Kidney (tissue), 14 donors: ENCODE results near the gene SMIM35. TPM values are rescaled to one million over a fixed set of nuclear protein-coding genes. Genes with fewer than 3 reads are reported as not detected.

Experiments used
- DNase-seq, 5 donors: peaks; one replicate each; pipeline ENCODE4 v3.0.0-alpha.2; 2013 to 2020
- FAIRE-seq: peaks from 2 replicates; lab custom pipeline; 2012; peaks lifted over from hg19 to GRCh38; lab: Jason Lieb, UNC
- H3K27ac ChIP-seq, 2 donors: one replicate each; pipeline ENCODE4 v1.7.0; 2013; ENCODE audit warnings: low read depth in 2 of 2, low read length in 2 of 2, inconsistent platforms in 1 of 2
- H3K27me3 ChIP-seq: one replicate; pipeline ENCODE4 v1.7.1; 2013; ENCODE audit warnings: low read length, inconsistent platforms; ENCODE audit not compliant: control insufficient read depth, insufficient read depth
- H3K36me3 ChIP-seq, 3 donors: one replicate each; pipeline versions ENCODE4 v1.7.0 to v1.7.1; 2013; ENCODE audit warnings: low read length in 3 of 3, control low read depth in 1 of 3, inconsistent platforms in 1 of 3; ENCODE audit not compliant: insufficient read depth in 3 of 3, control insufficient read depth in 2 of 3
- H3K4me1 ChIP-seq, 3 donors: one replicate each; pipeline versions ENCODE4 v1.7.0 to v1.7.1; 2013; ENCODE audit warnings: low read length in 3 of 3, inconsistent platforms in 1 of 3, low read depth in 1 of 3; ENCODE audit not compliant: control insufficient read depth in 2 of 3, insufficient read depth in 2 of 3
- H3K4me3 ChIP-seq, 3 donors: one replicate each; pipeline versions ENCODE4 v1.7.0 to v1.8.1; 2013; ENCODE audit warnings: low read length in 3 of 3, control low read depth in 1 of 3, inconsistent platforms in 1 of 3
- H3K9ac ChIP-seq, 3 donors: one replicate each; pipeline versions ENCODE4 v1.7.0 to v1.7.1; 2013; ENCODE audit warnings: low read length in 3 of 3, control low read depth in 1 of 3, inconsistent platforms in 1 of 3
- H3K9me3 ChIP-seq, 3 donors: one replicate each; pipeline versions ENCODE4 v1.7.0 to v1.7.1; 2013; ENCODE audit warnings: low read length in 3 of 3, control low read depth in 1 of 3, inconsistent platforms in 1 of 3; ENCODE audit not compliant: control insufficient read depth in 2 of 3, insufficient read depth in 1 of 3
- intact Hi-C: fragments of 100-400 bp; cut with DNase I; formaldehyde crosslinking; loops from one replicate; pipeline ENCODE4 v1.11.1; 2022
- polyA plus RNA-seq: library from polyadenylated mRNA; stranded (reverse); fragments of 350-450 nt; fragmentation: Illumina TruSeq; extraction: RNeasy Lipid Tissue Mini Kit (QIAGEN cat#74804); gene quantifications from one replicate; pipeline ENCODE4 v1.2.3, GENCODE V29; 2014; ENCODE audit warnings: low read depth, low replicate concordance; ENCODE audit not compliant: insufficient read depth
- total RNA-seq: library from RNA; stranded (reverse); fragmentation: NEBNext Ultra II Directional; extraction: Animal tissue kit (Norgen Biotek cat#: 25700); gene quantifications from one replicate; pipeline ENCODE4 v1.2.1, GENCODE V29; 2021
- TF ChIP-seq, protein P1 (sequence below): IDR thresholded peaks from 3 replicates; pipeline ENCODE4 v1.5.1; 2012; ENCODE audit warnings: mild to moderate bottlenecking, moderate library complexity, borderline replicate concordance; ENCODE audit not compliant: insufficient read depth; ENCODE audit errors: extremely low read depth
- donor health status: control.
- donor health status: control.
- donor health status: control.
- donor health status: control.
- donor health status: control.
- donor health status: DM: yes; HTN: yes; CAD: no.
- donor health status: Normal renal cell carcinoma (clear cell type).

The SMIM35 gene
- total and polyA plus RNA-seq, 2 donors from 2014 or later, result 0.80 TPM; not detected in 1

GRCh38 chr11:118045191-118045590 is 41.6 kb downstream of the SMIM35 start:
- no peak for FAIRE-seq
- H3K27ac ChIP-seq, result no peak overlapping the region

DNA sequence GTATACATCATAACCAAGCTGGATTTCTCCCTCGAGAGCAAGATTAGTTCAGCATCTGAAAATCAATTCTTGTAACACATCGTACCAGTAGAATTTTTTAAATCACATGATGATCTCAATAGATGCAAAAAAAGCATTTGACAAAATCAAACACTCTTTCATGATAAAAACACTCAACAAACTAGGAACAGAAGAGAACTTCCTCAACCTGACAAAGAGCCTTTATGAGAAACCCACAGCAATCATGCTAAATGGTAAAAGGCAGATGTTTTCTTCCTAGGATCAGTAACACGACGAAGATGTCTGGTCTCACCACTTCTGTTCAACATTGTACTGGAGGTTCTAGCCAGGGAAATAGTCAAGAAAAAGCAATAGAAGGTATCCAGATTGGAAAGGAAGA is 44.0 kb downstream of the SMIM35 start:
- H3K9me3 ChIP-seq, result no peaks in the 10 kb centered on the region
- intact Hi-C loops, result no loop called here
- no peak overlapping the region for H3K4me3 ChIP-seq
- H3K4me1 ChIP-seq, result no peaks in the 10 kb centered on the region
- FAIRE-seq (no peak), DNase-seq (no peak)
- H3K27me3 ChIP-seq, result no peaks in the 10 kb centered on the region
- TF ChIP-seq, protein P1, sequence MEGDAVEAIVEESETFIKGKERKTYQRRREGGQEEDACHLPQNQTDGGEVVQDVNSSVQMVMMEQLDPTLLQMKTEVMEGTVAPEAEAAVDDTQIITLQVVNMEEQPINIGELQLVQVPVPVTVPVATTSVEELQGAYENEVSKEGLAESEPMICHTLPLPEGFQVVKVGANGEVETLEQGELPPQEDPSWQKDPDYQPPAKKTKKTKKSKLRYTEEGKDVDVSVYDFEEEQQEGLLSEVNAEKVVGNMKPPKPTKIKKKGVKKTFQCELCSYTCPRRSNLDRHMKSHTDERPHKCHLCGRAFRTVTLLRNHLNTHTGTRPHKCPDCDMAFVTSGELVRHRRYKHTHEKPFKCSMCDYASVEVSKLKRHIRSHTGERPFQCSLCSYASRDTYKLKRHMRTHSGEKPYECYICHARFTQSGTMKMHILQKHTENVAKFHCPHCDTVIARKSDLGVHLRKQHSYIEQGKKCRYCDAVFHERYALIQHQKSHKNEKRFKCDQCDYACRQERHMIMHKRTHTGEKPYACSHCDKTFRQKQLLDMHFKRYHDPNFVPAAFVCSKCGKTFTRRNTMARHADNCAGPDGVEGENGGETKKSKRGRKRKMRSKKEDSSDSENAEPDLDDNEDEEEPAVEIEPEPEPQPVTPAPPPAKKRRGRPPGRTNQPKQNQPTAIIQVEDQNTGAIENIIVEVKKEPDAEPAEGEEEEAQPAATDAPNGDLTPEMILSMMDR, result no peak
- H3K36me3 ChIP-seq, result no peaks in the 10 kb centered on the region
- no peak overlapping the region for H3K27ac ChIP-seq
- no peak overlapping the region for H3K9ac ChIP-seq

More at GRCh38 chr11:118045191-118045590, 41.6 kb downstream of the SMIM35 start:
- Histone ChIP-seq H3K36me3 (no peaks in the 10 kb centered on the region), H3K27me3 (no peaks in the 10 kb centered on the region), H3K9ac (no peak overlapping the region), H3K4me3 (no peak overlapping the region), H3K9me3 (no peaks in the 10 kb centered on the region), H3K4me1 (no peaks in the 10 kb centered on the region)
- intact Hi-C loops, result no loop called here
- DNase-seq, result no peak
- TF ChIP-seq, protein P1, result no peak

DNA sequence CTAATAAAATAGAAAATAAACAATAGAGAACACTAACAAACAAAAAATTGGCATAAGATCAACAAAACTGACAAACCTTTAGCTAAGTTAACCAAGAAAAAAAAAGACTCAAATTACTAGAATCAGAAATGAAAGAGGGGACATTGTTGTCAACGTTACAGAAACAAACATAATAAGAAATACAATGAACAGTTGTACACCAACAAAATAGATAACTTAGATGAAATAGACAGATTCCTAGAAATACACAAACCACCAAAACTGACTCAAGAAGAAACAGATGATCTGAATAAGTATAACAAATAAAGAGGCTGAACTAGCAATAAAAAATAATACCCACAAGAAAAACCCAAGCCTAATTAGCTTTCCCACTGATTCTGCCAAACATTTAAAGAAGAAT is 44.6 kb downstream of the SMIM35 start:
- H3K9me3 ChIP-seq, result no peaks in the 10 kb centered on the region
- no peak overlapping the region for H3K27ac ChIP-seq
- no peaks in the 10 kb centered on the region for H3K27me3 ChIP-seq
- H3K4me1 ChIP-seq, result no peaks in the 10 kb centered on the region
- intact Hi-C loops, result no loop called here
- no peak overlapping the region for H3K9ac ChIP-seq
- no peaks in the 10 kb centered on the region for H3K36me3 ChIP-seq
- DNase-seq (no peak), FAIRE-seq (no peak)
- TF ChIP-seq, protein P1, result no peak
- no peak overlapping the region for H3K4me3 ChIP-seq

DNA sequence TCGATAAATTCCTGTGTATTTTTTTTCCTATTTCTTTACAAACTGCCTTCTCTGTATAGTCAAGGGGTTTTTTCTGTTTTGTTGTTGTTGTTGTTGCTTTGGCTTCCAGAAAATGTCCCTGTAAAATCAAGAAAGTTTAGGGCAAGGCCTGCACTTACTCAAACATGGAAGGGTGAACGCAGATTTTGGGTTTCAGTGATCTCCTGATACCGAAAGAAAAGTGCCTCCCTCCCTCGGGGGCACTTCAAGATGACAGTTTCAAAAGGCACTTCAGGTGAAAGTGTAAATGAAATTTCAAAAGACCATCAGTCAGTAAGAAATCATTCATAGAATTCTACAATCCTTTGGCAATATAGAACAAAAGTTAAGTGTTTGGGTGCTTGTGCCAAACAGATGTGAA is 53.3 kb downstream of the SMIM35 start:
- H3K4me3 ChIP-seq, result no peak overlapping the region
- no peaks in the 10 kb centered on the region for H3K9me3 ChIP-seq
- DNase-seq, result no peak
- FAIRE-seq, result no peak
- H3K36me3 ChIP-seq, result no peaks in the 10 kb centered on the region
- no peak overlapping the region for H3K9ac ChIP-seq
- no peak overlapping the region for H3K27ac ChIP-seq
- TF ChIP-seq, protein P1, result no peak
- H3K4me1 ChIP-seq, result no peaks in the 10 kb centered on the region
- no peaks in the 10 kb centered on the region for H3K27me3 ChIP-seq
- intact Hi-C loops, result no loop called here
